ENCODE measurements around the gene FYB1. TPM values are rescaled to one million over a fixed set of nuclear protein-coding genes. Genes with fewer than 3 reads are reported as not detected.
A peak's percentile ranks its signal among the peaks of the same experiment; 100 is the strongest.

Gene FYB1
- total RNA-seq, 1 donor from 2014 or later, result not detected

- Mint-ChIP-seq H3K4me1 (ENCODE audit: low read depth) (peaks cover 29% of the 10 kb centered on the region), H3K27ac (ENCODE audit: unreplicated experiment) (no peak overlapping the region), H3K27me3 (ENCODE audit: low read depth) (no peaks in the 10 kb centered on the region), H3K4me3 (ENCODE audit: unreplicated experiment) (no peak overlapping the region), H3K36me3 (ENCODE audit: low read depth) (no peaks in the 10 kb centered on the region), H3K9me3 (ENCODE audit: low read depth) (no peaks in the 10 kb centered on the region)
- TF ChIP-seq CTCF (IDR thresholded peaks at IDR 0.05), result no peak
- DNase-seq (ENCODE audit: low spot score), result no peak
Measured at GRCh38 chr5:39076757-39077728, 142.3 kb downstream of the FYB1 start.

GRCh38 chr5:39076101-39076756, 143.1 kb downstream of the FYB1 start:
- no peak for DNase-seq (ENCODE audit: low spot score)
- Mint-ChIP-seq H3K9me3 (ENCODE audit: low read depth) (no peaks in the 10 kb centered on the region), H3K4me3 (ENCODE audit: unreplicated experiment) (no peak overlapping the region), H3K27me3 (ENCODE audit: low read depth) (no peaks in the 10 kb centered on the region), H3K4me1 (ENCODE audit: low read depth) (peaks cover 32% of the 10 kb centered on the region), H3K36me3 (ENCODE audit: low read depth) (no peaks in the 10 kb centered on the region), H3K27ac (ENCODE audit: unreplicated experiment) (no peak overlapping the region)
- no peak for TF ChIP-seq CTCF (IDR thresholded peaks at IDR 0.05)

GRCh38 chr5:39074017-39074814, 145.1 kb downstream of the FYB1 start, which contains the start of gene RICTOR:
Gene RICTOR, minus strand, starts transcription at chr5:39074399. Its CDS starts 22 bp downstream, at chr5:39074377.
- peaks cover 28% of the 10 kb centered on the region for H3K4me1 Mint-ChIP-seq (ENCODE audit: low read depth)
- H3K27ac Mint-ChIP-seq (ENCODE audit: unreplicated experiment), result peak within 1 kb of the TSS; percentile 97
- no peaks in the 10 kb centered on the region for H3K36me3 Mint-ChIP-seq (ENCODE audit: low read depth)
- H3K4me3 Mint-ChIP-seq (ENCODE audit: unreplicated experiment), result peak within 1 kb of the TSS; percentile 96
- peak; percentile 93 for DNase-seq (ENCODE audit: low spot score)
- TF ChIP-seq CTCF (IDR thresholded peaks at IDR 0.05), result no peak
- H3K9me3 Mint-ChIP-seq (ENCODE audit: low read depth), result no peaks in the 10 kb centered on the region
- no peaks in the 10 kb centered on the region for H3K27me3 Mint-ChIP-seq (ENCODE audit: low read depth)

GRCh38 chr5:39073767-39074016, 145.7 kb downstream of the FYB1 start:
- Mint-ChIP-seq H3K4me3 (ENCODE audit: unreplicated experiment) (peak overlapping the region; percentile 77), H3K4me1 (ENCODE audit: low read depth) (peaks cover 28% of the 10 kb centered on the region), H3K27ac (ENCODE audit: unreplicated experiment) (peak overlapping the region; percentile 89), H3K27me3 (ENCODE audit: low read depth) (no peaks in the 10 kb centered on the region), H3K36me3 (ENCODE audit: low read depth) (no peaks in the 10 kb centered on the region), H3K9me3 (ENCODE audit: low read depth) (no peaks in the 10 kb centered on the region)
- no peak for DNase-seq (ENCODE audit: low spot score)
- TF ChIP-seq CTCF (IDR thresholded peaks at IDR 0.05), result no peak

Measured in chondrocyte (in vitro differentiated cells).